Keratinocyte (primary cell): ENCODE measurements around the gene XRCC3. TPM values are rescaled to one million over a fixed set of nuclear protein-coding genes. Genes with fewer than 3 reads are reported as not detected.

Experiments
- DNase-seq: peaks from one replicate; pipeline ENCODE4 v3.0.0-alpha.2; 2011; ENCODE audit warnings: low read depth, missing footprints, low spot score
- FAIRE-seq: peaks from 2 replicates; lab custom pipeline; 2011; peaks lifted over from hg19 to GRCh38; lab: Jason Lieb, UNC
- H2AFZ ChIP-seq: 2 replicates; pipeline ENCODE4 v1.6.0; 2012; ENCODE audit warnings: low read length, control low read depth, inconsistent platforms; ENCODE audit not compliant: control insufficient read depth
- H3K27ac ChIP-seq: 2 replicates; pipeline ENCODE4 v1.5.1; 2011; ENCODE audit warnings: low read length; ENCODE audit not compliant: control insufficient read depth, insufficient read depth
- H3K27me3 ChIP-seq: 3 replicates; pipeline ENCODE4 v1.6.0; 2011; ENCODE audit warnings: low read length; ENCODE audit not compliant: control insufficient read depth, insufficient read depth; ENCODE audit errors: extremely low read depth
- H3K36me3 ChIP-seq, 2 experiments: 2 replicates in 1 of 2; 3 replicates in 1 of 2; pipeline ENCODE4 v1.5.1; 2011; ENCODE audit warnings: low read length in 2 of 2, mild to moderate bottlenecking in 1 of 2; ENCODE audit not compliant: control insufficient read depth in 2 of 2, insufficient read depth in 2 of 2; ENCODE audit errors: extremely low read depth in 1 of 2
- H3K4me1 ChIP-seq: 3 replicates; pipeline ENCODE4 v1.5.1; 2011; ENCODE audit warnings: low read length; ENCODE audit not compliant: control insufficient read depth, insufficient read depth; ENCODE audit errors: extremely low read depth
- H3K4me2 ChIP-seq: 3 replicates; pipeline ENCODE4 v1.6.0; 2011; ENCODE audit warnings: low read depth, low read length; ENCODE audit not compliant: control insufficient read depth, insufficient read depth; ENCODE audit errors: extremely low read depth
- H3K4me3 ChIP-seq, 3 experiments: fragments of 200-600 bp in 1 of 3; sonication (generic) in 1 of 3; 2 replicates in 2 of 3; 3 replicates in 1 of 3; pipeline ENCODE4 v1.5.1; 2011 to 2016; ENCODE audit warnings: low read length in 3 of 3, mild to moderate bottlenecking in 3 of 3, control low read depth in 2 of 3, inconsistent platforms in 1 of 3, low read depth in 1 of 3, mixed read lengths in 1 of 3, mixed run types in 1 of 3, moderate library complexity in 1 of 3; ENCODE audit not compliant: control insufficient read depth in 2 of 3, insufficient read depth in 2 of 3; ENCODE audit errors: extremely low read depth in 1 of 3
- H3K79me2 ChIP-seq: 2 replicates; pipeline ENCODE4 v1.6.0; 2012; ENCODE audit warnings: low read length; ENCODE audit not compliant: control insufficient read depth, insufficient read depth
- H3K9ac ChIP-seq: 3 replicates; pipeline ENCODE4 v1.6.0; 2011; ENCODE audit warnings: low read length; ENCODE audit not compliant: control insufficient read depth, insufficient read depth; ENCODE audit errors: extremely low read depth
- H3K9me1 ChIP-seq: 3 replicates; pipeline ENCODE4 v1.6.0; 2011; ENCODE audit warnings: low read length; ENCODE audit not compliant: control insufficient read depth, insufficient read depth; ENCODE audit errors: extremely low read depth
- H3K9me3 ChIP-seq: 2 replicates; pipeline ENCODE4 v1.5.1; 2012; ENCODE audit warnings: low read depth, low read length; ENCODE audit not compliant: control insufficient read depth
- H4K20me1 ChIP-seq: 3 replicates; pipeline ENCODE4 v1.6.0; 2011; ENCODE audit warnings: low read length; ENCODE audit not compliant: control insufficient read depth, insufficient read depth; ENCODE audit errors: extremely low read depth
- CTCF ChIP-seq, 3 experiments: IDR thresholded peaks in 1 of 3; conservative IDR thresholded peaks in 1 of 3; optimal IDR thresholded peaks in 1 of 3; 2 replicates in 2 of 3; 3 replicates in 1 of 3; pipeline versions ENCODE3 to v1.5.1; 2011; ENCODE audit warnings: low read length in 3 of 3, mild to moderate bottlenecking in 3 of 3, moderate library complexity in 2 of 3, control low read depth in 1 of 3, inconsistent platforms in 1 of 3; ENCODE audit not compliant: insufficient read depth in 2 of 3; ENCODE audit errors: extremely low read depth in 1 of 3
- EZH2 ChIP-seq: IDR thresholded peaks from one replicate; pipeline ENCODE4 v1.6.1; 2012; ENCODE audit warnings: inconsistent platforms, mild to moderate bottlenecking, low read length, moderate library complexity
- dilution Hi-C: fragments of 300-500 bp; cut with MboI; formaldehyde crosslinking; loops from one replicate; pipeline ENCODE4 v1.7.0; 2020; ENCODE audit warnings: low sequenced_read_pairs; ENCODE audit not compliant: extremely low pct_ligation_motif_present
- polyA plus RNA-seq, 5 experiments: library from polyadenylated mRNA; depleted of rRNA in 3 of 5; stranded (reverse) in 3 of 5; stranded (forward) in 1 of 5; unstranded in 1 of 5; fragments of >200 nt; gene quantifications; 1 replicate in 1 of 5; 2 replicates in 3 of 5; 3 replicates in 1 of 5; pipeline versions ENCODE4 v1.2.1 to v1.2.3, GENCODE V29; 2011 to 2012; ENCODE audit warnings: missing spikeins in 2 of 5, low read depth in 1 of 5, low replicate concordance in 1 of 5

XRCC3 gene
- polyA plus RNA-seq, 1 donor (not counting 4 experiments of a cell fraction or from before 2014, with no cell fraction given) = 21.0 TPM

GRCh38 chr14:103732868-103733620 lies 17.8 kb upstream of the XRCC3 start:
- dilution Hi-C loops = no loop called here
- Histone ChIP-seq H4K20me1 (no peaks in the 10 kb centered on the region), H3K27me3 (no peaks in the 10 kb centered on the region), H3K4me1 (peaks cover 11% of the 10 kb centered on the region), H3K27ac (peak overlapping the region; percentile 55), H3K79me2 (peaks cover 2% of the 10 kb centered on the region), H2AFZ (no peak overlapping the region), H3K9ac (peak overlapping the region; percentile 22), H3K36me3 (peaks cover 49 to 58% of the 10 kb centered on the region in 2 experiments), H3K4me3 (no peak overlapping the region), H3K4me2 (peak overlapping the region; percentile 7), H3K9me3 (no peaks in the 10 kb centered on the region), H3K9me1 (no peaks in the 10 kb centered on the region)
- TF ChIP-seq CTCF (optimal IDR thresholded peaks at IDR 0.05 in 1 of 3, IDR thresholded peaks at IDR 0.05 in 1 of 3, conservative IDR thresholded peaks at IDR 0.05 in 1 of 3; ENCODE audit: extremely low read depth in 1 of 3, insufficient read depth in 2 of 3, low read length in 3 of 3) (no peak), EZH2 (no peak)
- FAIRE-seq (no peak), DNase-seq (no peak)

GRCh38 chr14:103731916-103732867 lies 16.9 kb upstream of the XRCC3 start:
- H3K27ac ChIP-seq = no peak overlapping the region
- peaks cover 42 to 54% of the 10 kb centered on the region in 2 experiments for H3K36me3 ChIP-seq
- no peak overlapping the region for H3K4me2 ChIP-seq
- no peak overlapping the region for H2AFZ ChIP-seq
- no peak overlapping the region for H3K4me3 ChIP-seq
- no peak overlapping the region for H3K9ac ChIP-seq
- H3K79me2 ChIP-seq = peaks cover 10% of the 10 kb centered on the region
- H4K20me1 ChIP-seq = no peaks in the 10 kb centered on the region
- H3K9me1 ChIP-seq = no peaks in the 10 kb centered on the region
- no peaks in the 10 kb centered on the region for H3K27me3 ChIP-seq
- dilution Hi-C loops = no loop called here
- no peaks in the 10 kb centered on the region for H3K9me3 ChIP-seq
- H3K4me1 ChIP-seq = peaks cover 11% of the 10 kb centered on the region
- TF ChIP-seq EZH2 (no peak), CTCF (optimal IDR thresholded peaks at IDR 0.05 in 1 of 3, IDR thresholded peaks at IDR 0.05 in 1 of 3, conservative IDR thresholded peaks at IDR 0.05 in 1 of 3; ENCODE audit: extremely low read depth in 1 of 3, insufficient read depth in 2 of 3, low read length in 3 of 3) (no peak)
- no peak for DNase-seq
- no peak for FAIRE-seq
